ENCODE data around the gene APOBEC3B. TPM values are rescaled to one million over a fixed set of nuclear protein-coding genes. Genes with fewer than 3 reads are reported as not detected.

APOBEC3B gene
- total RNA-seq, 1 donor from 2014 or later, result 15.2 TPM

GRCh38 chr22:38937541-38937940, 44.6 kb upstream of the APOBEC3B start:
- TF ChIP-seq CTCF (IDR thresholded peaks at IDR 0.05; ENCODE audit: insufficient read depth, low read length, poor library complexity, severe bottlenecking), result no peak
- H3K4me3 ChIP-seq (ENCODE audit: low read depth, low read length), result no peak overlapping the region
- no peak for DNase-seq (ENCODE audit: low read depth)
- peaks cover 2% of the 10 kb centered on the region for H3K27me3 ChIP-seq (ENCODE audit: control insufficient read depth, insufficient read depth, low read length)
- H3K36me3 ChIP-seq (ENCODE audit: control insufficient read depth, insufficient read depth, low read length), result no peaks in the 10 kb centered on the region

GRCh38 chr22:38938221-38938620, 43.9 kb upstream of the APOBEC3B start:
- H3K36me3 ChIP-seq (ENCODE audit: control insufficient read depth, insufficient read depth, low read length), result no peaks in the 10 kb centered on the region
- H3K4me3 ChIP-seq (ENCODE audit: low read depth, low read length), result no peak overlapping the region
- DNase-seq (ENCODE audit: low read depth), result no peak
- H3K27me3 ChIP-seq (ENCODE audit: control insufficient read depth, insufficient read depth, low read length), result peaks cover 8% of the 10 kb centered on the region
- TF ChIP-seq CTCF (IDR thresholded peaks at IDR 0.05; ENCODE audit: insufficient read depth, low read length, poor library complexity, severe bottlenecking), result no peak

GRCh38 chr22:38938925-38939324, 43.2 kb upstream of the APOBEC3B start:
- Histone ChIP-seq H3K36me3 (ENCODE audit: control insufficient read depth, insufficient read depth, low read length) (no peaks in the 10 kb centered on the region), H3K4me3 (ENCODE audit: low read depth, low read length) (no peak overlapping the region), H3K27me3 (ENCODE audit: control insufficient read depth, insufficient read depth, low read length) (peaks cover 12% of the 10 kb centered on the region)
- TF ChIP-seq CTCF (IDR thresholded peaks at IDR 0.05; ENCODE audit: insufficient read depth, low read length, poor library complexity, severe bottlenecking), result no peak
- DNase-seq (ENCODE audit: low read depth), result no peak

GRCh38 chr22:38940811-38941384, 41.2 kb upstream of the APOBEC3B start:
- no peak overlapping the region for H3K4me3 ChIP-seq (ENCODE audit: low read depth, low read length)
- peaks cover 22% of the 10 kb centered on the region for H3K27me3 ChIP-seq (ENCODE audit: control insufficient read depth, insufficient read depth, low read length)
- DNase-seq (ENCODE audit: low read depth), result no peak
- no peak for TF ChIP-seq CTCF (IDR thresholded peaks at IDR 0.05; ENCODE audit: insufficient read depth, low read length, poor library complexity, severe bottlenecking)
- H3K36me3 ChIP-seq (ENCODE audit: control insufficient read depth, insufficient read depth, low read length), result no peaks in the 10 kb centered on the region

- Histone ChIP-seq H3K4me3 (ENCODE audit: low read depth, low read length) (no peak overlapping the region), H3K36me3 (ENCODE audit: control insufficient read depth, insufficient read depth, low read length) (no peaks in the 10 kb centered on the region), H3K27me3 (ENCODE audit: control insufficient read depth, insufficient read depth, low read length) (peaks cover 22% of the 10 kb centered on the region)
- no peak for DNase-seq (ENCODE audit: low read depth)
- TF ChIP-seq CTCF (IDR thresholded peaks at IDR 0.05; ENCODE audit: insufficient read depth, low read length, poor library complexity, severe bottlenecking), result no peak
Measured at GRCh38 chr22:38941488-38941987, 40.6 kb upstream of the APOBEC3B start.

GRCh38 chr22:38942702-38943101, 39.4 kb upstream of the APOBEC3B start:
- H3K27me3 ChIP-seq (ENCODE audit: control insufficient read depth, insufficient read depth, low read length), result peaks cover 33% of the 10 kb centered on the region
- no peak overlapping the region for H3K4me3 ChIP-seq (ENCODE audit: low read depth, low read length)
- TF ChIP-seq CTCF (IDR thresholded peaks at IDR 0.05; ENCODE audit: insufficient read depth, low read length, poor library complexity, severe bottlenecking), result no peak
- DNase-seq (ENCODE audit: low read depth), result no peak
- H3K36me3 ChIP-seq (ENCODE audit: control insufficient read depth, insufficient read depth, low read length), result no peaks in the 10 kb centered on the region

All from kidney epithelial cell (primary cell).